ENCODE measurements around the gene SCYL3.
"Not testable (repeated sequence)": the region's sequence is repeated elsewhere in the genome, so short reads cannot be mapped to it uniquely, and the experiment has no call there.

- TF ChIP-seq, protein P1, sequence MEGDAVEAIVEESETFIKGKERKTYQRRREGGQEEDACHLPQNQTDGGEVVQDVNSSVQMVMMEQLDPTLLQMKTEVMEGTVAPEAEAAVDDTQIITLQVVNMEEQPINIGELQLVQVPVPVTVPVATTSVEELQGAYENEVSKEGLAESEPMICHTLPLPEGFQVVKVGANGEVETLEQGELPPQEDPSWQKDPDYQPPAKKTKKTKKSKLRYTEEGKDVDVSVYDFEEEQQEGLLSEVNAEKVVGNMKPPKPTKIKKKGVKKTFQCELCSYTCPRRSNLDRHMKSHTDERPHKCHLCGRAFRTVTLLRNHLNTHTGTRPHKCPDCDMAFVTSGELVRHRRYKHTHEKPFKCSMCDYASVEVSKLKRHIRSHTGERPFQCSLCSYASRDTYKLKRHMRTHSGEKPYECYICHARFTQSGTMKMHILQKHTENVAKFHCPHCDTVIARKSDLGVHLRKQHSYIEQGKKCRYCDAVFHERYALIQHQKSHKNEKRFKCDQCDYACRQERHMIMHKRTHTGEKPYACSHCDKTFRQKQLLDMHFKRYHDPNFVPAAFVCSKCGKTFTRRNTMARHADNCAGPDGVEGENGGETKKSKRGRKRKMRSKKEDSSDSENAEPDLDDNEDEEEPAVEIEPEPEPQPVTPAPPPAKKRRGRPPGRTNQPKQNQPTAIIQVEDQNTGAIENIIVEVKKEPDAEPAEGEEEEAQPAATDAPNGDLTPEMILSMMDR (IDR thresholded peaks at IDR 0.05; ENCODE audit: low read depth, low read length) = not testable (repeated sequence)
- TF ChIP-seq MAX (IDR thresholded peaks at IDR 0.05; ENCODE audit: low read depth, low read length); POLR2A (IDR thresholded peaks at IDR 0.05; ENCODE audit: extremely low read depth, insufficient read length); MYC (IDR thresholded peaks at IDR 0.05; ENCODE audit: low read depth, low read length): not testable (repeated sequence)
Observed at GRCh38 chr1:169871988-169872387, 21.7 kb downstream of the SCYL3 start.

Data from NB4 (cell line).